KMS-11 (cell line): ENCODE data around the gene WBP1.

Experiments used
- H2AFZ ChIP-seq: fragments of 200-600 bp; sonication (generic); 2 replicates; pipeline ENCODE4 v1.6.1; 2016; ENCODE audit warnings: antibody characterized with exemption, mixed run types, low read depth
- H3K27ac ChIP-seq: fragments of 200-600 bp; sonication (generic); 2 replicates; pipeline ENCODE4 v1.6.1; 2016; ENCODE audit warnings: mild to moderate bottlenecking, mixed run types
- H3K27me3 ChIP-seq: fragments of 200-600 bp; sonication (generic); 2 replicates; pipeline ENCODE4 v1.6.1; 2017; ENCODE audit warnings: mild to moderate bottlenecking, low read depth, mixed run types, moderate library complexity; ENCODE audit not compliant: insufficient read depth
- H3K36me3 ChIP-seq: fragments of 200-600 bp; sonication (generic); 2 replicates; pipeline ENCODE4 v1.6.1; 2017; ENCODE audit warnings: mild to moderate bottlenecking, mixed run types; ENCODE audit not compliant: insufficient read depth
- H3K4me1 ChIP-seq: fragments of 200-600 bp; sonication (generic); 2 replicates; pipeline ENCODE4 v1.6.1; 2016; ENCODE audit warnings: mild to moderate bottlenecking, low read depth, mixed run types; ENCODE audit not compliant: poor library complexity, severe bottlenecking
- H3K4me2 ChIP-seq: fragments of 200-600 bp; sonication (generic); 2 replicates; pipeline ENCODE4 v1.7.0; 2016; ENCODE audit warnings: mild to moderate bottlenecking, mixed run types
- H3K4me3 ChIP-seq: fragments of 200-600 bp; sonication (generic); IDR thresholded peaks from 2 replicates; pipeline ENCODE4 v1.6.1; 2017; ENCODE audit warnings: low read depth, low read length, mixed read lengths; ENCODE audit not compliant: insufficient read depth
- H3K79me2 ChIP-seq: fragments of 200-600 bp; sonication (generic); 2 replicates; pipeline ENCODE4 v1.6.1; 2016; ENCODE audit warnings: low read depth, mixed run types; ENCODE audit not compliant: insufficient read depth
- H3K9ac ChIP-seq: fragments of 200-600 bp; sonication (generic); 2 replicates; pipeline ENCODE4 v1.6.1; 2016; ENCODE audit warnings: mild to moderate bottlenecking, mixed run types
- H4K20me1 ChIP-seq: fragments of 200-600 bp; sonication (generic); 2 replicates; pipeline ENCODE4 v1.6.1; 2016; ENCODE audit warnings: mild to moderate bottlenecking, mixed run types; ENCODE audit not compliant: insufficient read depth
- CTCF ChIP-seq: fragments of 200-600 bp; sonication (generic); conservative IDR thresholded peaks from 2 replicates; pipeline ENCODE4 v1.6.1; 2017; ENCODE audit warnings: low read depth, mild to moderate bottlenecking, antibody characterized with exemption, low read length, moderate library complexity, mixed read lengths

Gene WBP1

GRCh38 chr2:74510272-74510671 lies 52.0 kb downstream of the WBP1 start:
- H4K20me1 ChIP-seq = no peaks in the 10 kb centered on the region
- H3K27me3 ChIP-seq = peaks cover 38% of the 10 kb centered on the region
- no peak overlapping the region for H3K9ac ChIP-seq
- H3K4me3 ChIP-seq = no peak overlapping the region
- H3K27ac ChIP-seq = no peak overlapping the region
- H3K4me2 ChIP-seq = no peak overlapping the region
- peaks cover 23% of the 10 kb centered on the region for H3K4me1 ChIP-seq
- TF ChIP-seq CTCF = no peak
- H3K36me3 ChIP-seq = no peaks in the 10 kb centered on the region
- H3K79me2 ChIP-seq = peaks cover 13% of the 10 kb centered on the region
- no peak overlapping the region for H2AFZ ChIP-seq
